ENCODE results near the gene SSR1.

Gene SSR1

GRCh38 chr6:7314414-7314813, 1.4 kb upstream of the SSR1 start:
- DNase-seq (ENCODE audit: low read depth), result no peak
- TF ChIP-seq CTCF (conservative IDR thresholded peaks at IDR 0.05; ENCODE audit: low read depth, low read length), result no peak
- no peak overlapping the region for H3K4me3 ChIP-seq (ENCODE audit: low read depth, low read length)

GRCh38 chr6:7313505-7314165, 636 bp upstream of the SSR1 start:
- DNase-seq (ENCODE audit: low read depth), result no peak
- no peak for TF ChIP-seq CTCF (conservative IDR thresholded peaks at IDR 0.05; ENCODE audit: low read depth, low read length)
- peak overlapping the region; percentile 97 for H3K4me3 ChIP-seq (ENCODE audit: low read depth, low read length)

- TF ChIP-seq CTCF (conservative IDR thresholded peaks at IDR 0.05; ENCODE audit: low read depth, low read length), result no peak
- DNase-seq (ENCODE audit: low read depth), result peak; percentile 9
- peak overlapping the region; percentile 97 for H3K4me3 ChIP-seq (ENCODE audit: low read depth, low read length)
Observed at GRCh38 chr6:7311917-7312615, 933 bp downstream of the SSR1 start.

GRCh38 chr6:7311176-7311575, 1.8 kb downstream of the SSR1 start:
- no peak for TF ChIP-seq CTCF (conservative IDR thresholded peaks at IDR 0.05; ENCODE audit: low read depth, low read length)
- peak; percentile 38 for DNase-seq (ENCODE audit: low read depth)
- peak overlapping the region; percentile 97 for H3K4me3 ChIP-seq (ENCODE audit: low read depth, low read length)

- no peak for TF ChIP-seq CTCF (conservative IDR thresholded peaks at IDR 0.05; ENCODE audit: low read depth, low read length)
- no peak for DNase-seq (ENCODE audit: low read depth)
- H3K4me3 ChIP-seq (ENCODE audit: low read depth, low read length), result no peak overlapping the region
Observed at GRCh38 chr6:7309050-7309449, 3.9 kb downstream of the SSR1 start.

GRCh38 chr6:7307533-7307932, 5.5 kb downstream of the SSR1 start:
- DNase-seq (ENCODE audit: low read depth), result no peak
- no peak overlapping the region for H3K4me3 ChIP-seq (ENCODE audit: low read depth, low read length)
- no peak for TF ChIP-seq CTCF (conservative IDR thresholded peaks at IDR 0.05; ENCODE audit: low read depth, low read length)

- TF ChIP-seq CTCF (conservative IDR thresholded peaks at IDR 0.05; ENCODE audit: low read depth, low read length), result no peak
- H3K4me3 ChIP-seq (ENCODE audit: low read depth, low read length), result no peak overlapping the region
- DNase-seq (ENCODE audit: low read depth), result no peak
Observed at GRCh38 chr6:7304821-7305220, 8.2 kb downstream of the SSR1 start.

Measured in choroid plexus epithelial cell (primary cell).